Testis (tissue), 3 donors: ENCODE results near the gene OR52N4. TPM values are rescaled to one million over a fixed set of nuclear protein-coding genes. Genes with fewer than 3 reads are reported as not detected.

Experiments
- DNase-seq: peaks from one replicate; pipeline ENCODE4 v3.0.0-alpha.2; 2019
- H3K27ac ChIP-seq, 2 donors: fragments of 200-600 bp; sonication (generic); one replicate each; pipeline ENCODE4 v1.5.1; 2019
- H3K27me3 ChIP-seq: fragments of 200-600 bp; sonication (generic); one replicate; pipeline ENCODE4 v1.5.1; 2019
- H3K36me3 ChIP-seq: fragments of 200-600 bp; sonication (generic); one replicate; pipeline ENCODE4 v1.5.1; 2017; ENCODE audit warnings: low read depth; ENCODE audit errors: missing control alignments
- H3K4me1 ChIP-seq: fragments of 200-600 bp; sonication (generic); one replicate; pipeline ENCODE4 v1.5.1; 2019
- H3K4me3 ChIP-seq, 2 donors: fragments of 200-600 bp; sonication (generic); one replicate each; pipeline ENCODE4 v1.5.1; 2017 to 2019
- H3K9me3 ChIP-seq: fragments of 200-600 bp; sonication (generic); one replicate; pipeline ENCODE4 v1.5.1; 2017
- CTCF ChIP-seq, 3 experiments: fragments of 450-650 bp in 2 of 3; fragments of 200-600 bp in 1 of 3; sonication (generic) in 1 of 3; IDR thresholded peaks; one replicate each; pipeline ENCODE4 v1.5.1; 2016 to 2019; ENCODE audit warnings: antibody characterized with exemption in 3 of 3, mild to moderate bottlenecking in 2 of 3, moderate library complexity in 1 of 3
- POLR2A ChIP-seq: fragments of 450-650 bp; IDR thresholded peaks from one replicate; pipeline ENCODE4 v1.6.1; 2017; ENCODE audit warnings: antibody characterized with exemption, mild to moderate bottlenecking, moderate library complexity
- WGBS, 2 donors: methylation state at CpG; one replicate each; pipeline ENCODE4 v1.1.5; 2018; 5-methylcytosine and 5-hydroxymethylcytosine counted together
- intact Hi-C: fragments of 100-400 bp; cut with DNase I; formaldehyde crosslinking; loops from one replicate; pipeline ENCODE4 v1.15.1; 2023; ENCODE audit warnings: low total_unique reads
- polyA plus RNA-seq: library from polyadenylated mRNA; stranded (reverse); fragments of 350-450 nt; fragmentation: Illumina TruSeq; extraction: RNeasy Lipid Tissue Mini Kit (QIAGEN cat#74804); gene quantifications from one replicate; pipeline ENCODE4 v1.2.3, GENCODE V29; 2014; ENCODE audit warnings: low read depth, low replicate concordance; ENCODE audit not compliant: insufficient read depth
- total RNA-seq, 2 donors: library from RNA; depleted of rRNA; stranded (reverse); fragments of >200 nt; gene quantifications; one replicate each; pipeline ENCODE4 v1.2.3, GENCODE V29; 2016

The OR52N4 gene
- total and polyA plus RNA-seq, 3 donors from 2014 or later = 0.44 to 1.1 TPM; not detected in 1

GRCh38 chr11:5767056-5767455 is 13.0 kb downstream of the OR52N4 start:
- TF ChIP-seq CTCF (IDR thresholded peaks at IDR 0.05) (no peak), POLR2A (no peak)
- 56 to 59% methylated on average over 1 of the region's 1 CpG for WGBS, 2 donors
- intact Hi-C loops = no loop called here

GRCh38 chr11:5783255-5783654 is 29.2 kb downstream of the OR52N4 start, which contains the start of gene OR52N5:
Gene OR52N5, minus strand, starts transcription at chr11:5783355. Its CDS starts 4,721 bp downstream, at chr11:5778634.
- TF ChIP-seq CTCF (IDR thresholded peaks at IDR 0.05) (no peak), POLR2A (no peak)
- DNase-seq = no peak
- intact Hi-C loops = no loop called here
- Histone ChIP-seq H3K27me3 (no peaks in the 10 kb centered on the region), H3K27ac (no peak within 1 kb of the TSS), H3K4me1 (no peaks in the 10 kb centered on the region), H3K4me3 (no peak within 1 kb of the TSS), H3K36me3 (no peaks in the 10 kb centered on the region), H3K9me3 (no peaks in the 10 kb centered on the region)
- 56 to 66% methylated on average over 4 of the region's 4 CpGs for WGBS, 2 donors

More at GRCh38 chr11:5767056-5767455, 13.0 kb downstream of the OR52N4 start:
- no peaks in the 10 kb centered on the region for H3K36me3 ChIP-seq
- no peaks in the 10 kb centered on the region for H3K4me1 ChIP-seq
- H3K27me3 ChIP-seq = no peaks in the 10 kb centered on the region
- no peak overlapping the region for H3K27ac ChIP-seq
- no peak for DNase-seq
- H3K9me3 ChIP-seq = no peaks in the 10 kb centered on the region
- no peak overlapping the region for H3K4me3 ChIP-seq

- H3K4me3 ChIP-seq = no peak within 1 kb of the TSS
- TF ChIP-seq CTCF (IDR thresholded peaks at IDR 0.05) (no peak), POLR2A (no peak)
- WGBS, 2 donors = 81 to 86% methylated on average over 3 of the region's 3 CpGs
- no peaks in the 10 kb centered on the region for H3K27me3 ChIP-seq
- intact Hi-C loops = no loop called here
- H3K4me1 ChIP-seq = no peaks in the 10 kb centered on the region
- H3K27ac ChIP-seq = no peak within 1 kb of the TSS
- H3K9me3 ChIP-seq = no peaks in the 10 kb centered on the region
- DNase-seq = no peak
- H3K36me3 ChIP-seq = no peaks in the 10 kb centered on the region
These were observed 37.1 kb downstream of the OR52N4 start, which contains the start of gene OR52N1 for GRCh38 chr11:5791165-5791564. Gene OR52N1, minus strand, starts transcription at chr11:5791265. Its CDS starts 2,449 bp downstream, at chr11:5788816.

- Histone ChIP-seq H3K27ac (no peak overlapping the region), H3K36me3 (no peaks in the 10 kb centered on the region), H3K27me3 (no peaks in the 10 kb centered on the region), H3K4me1 (no peaks in the 10 kb centered on the region), H3K4me3 (no peak overlapping the region), H3K9me3 (no peaks in the 10 kb centered on the region)
- TF ChIP-seq POLR2A = no peak
- no peak for TF ChIP-seq CTCF (IDR thresholded peaks at IDR 0.05)
- no peak for DNase-seq
- intact Hi-C loops = no loop called here
- WGBS, 2 donors = 88 to 91% methylated on average over 6 of the region's 6 CpGs
These were observed 42.5 kb downstream of the OR52N4 start for GRCh38 chr11:5796541-5796940.

GRCh38 chr11:5803982-5804381 is 49.9 kb downstream of the OR52N4 start:
- no peak for DNase-seq
- H3K36me3 ChIP-seq = no peaks in the 10 kb centered on the region
- peaks cover 3% of the 10 kb centered on the region for H3K4me1 ChIP-seq
- H3K9me3 ChIP-seq = no peaks in the 10 kb centered on the region
- no peak overlapping the region for H3K4me3 ChIP-seq
- no peak for TF ChIP-seq CTCF (IDR thresholded peaks at IDR 0.05)
- TF ChIP-seq POLR2A = no peak
- 81 to 89% methylated on average over 5 of the region's 5 CpGs for WGBS, 2 donors
- H3K27me3 ChIP-seq = no peaks in the 10 kb centered on the region
- H3K27ac ChIP-seq = no peak overlapping the region
- intact Hi-C loops = no loop called here
